GM20431 (cell line): ENCODE data around the gene BANP.
"Not testable (repeated sequence)": the region's sequence is repeated elsewhere in the genome, so short reads cannot be mapped to it uniquely, and the experiment has no call there.

ENCODE experiments used
- in situ Hi-C: fragments of 300-500 bp; cut with MseI, MboI; formaldehyde crosslinking; loops from one replicate; pipeline ENCODE4 v1.15.0; 2020; ENCODE audit warnings: low sequenced_read_pairs; ENCODE audit not compliant: unreplicated experiment

Gene BANP

GRCh38 chr16:88091221-88091971 is 140.2 kb downstream of the BANP start:
- in situ Hi-C loops, result not testable (repeated sequence)

GRCh38 chr16:88091972-88092302 is 140.7 kb downstream of the BANP start:
- in situ Hi-C loops, result not testable (repeated sequence)

GRCh38 chr16:88092791-88093555 is 141.7 kb downstream of the BANP start:
- in situ Hi-C loops, result not testable (repeated sequence)

GRCh38 chr16:88093556-88094252 is 142.5 kb downstream of the BANP start:
- in situ Hi-C loops, result not testable (repeated sequence)

GRCh38 chr16:88094253-88094575 is 143.0 kb downstream of the BANP start:
- in situ Hi-C loops, result not testable (repeated sequence)

GRCh38 chr16:88094900-88095299 is 143.7 kb downstream of the BANP start:
- in situ Hi-C loops, result not testable (repeated sequence)

- in situ Hi-C loops, result not testable (repeated sequence)
Observed at GRCh38 chr16:88096659-88097058, 145.4 kb downstream of the BANP start.

GRCh38 chr16:88098731-88099562 is 147.7 kb downstream of the BANP start:
- in situ Hi-C loops, result not testable (repeated sequence)

- in situ Hi-C loops, result no loop called here
Observed at GRCh38 chr16:88099563-88099890, 148.3 kb downstream of the BANP start.

GRCh38 chr16:88099956-88100355 is 148.7 kb downstream of the BANP start:
- in situ Hi-C loops, result not testable (repeated sequence)

- in situ Hi-C loops, result not testable (repeated sequence)
Observed at GRCh38 chr16:88100801-88101622, 149.8 kb downstream of the BANP start.

GRCh38 chr16:88101623-88102105 is 150.4 kb downstream of the BANP start:
- in situ Hi-C loops, result not testable (repeated sequence)

GRCh38 chr16:88102597-88102996 is 151.4 kb downstream of the BANP start:
- in situ Hi-C loops, result no loop called here

GRCh38 chr16:88103011-88103410 is 151.8 kb downstream of the BANP start:
- in situ Hi-C loops, result no loop called here

GRCh38 chr16:88103581-88104188 is 152.5 kb downstream of the BANP start:
- in situ Hi-C loops, result no loop called here

- in situ Hi-C loops, result not testable (repeated sequence)
Observed at GRCh38 chr16:88104363-88104762, 153.1 kb downstream of the BANP start.

GRCh38 chr16:88105574-88106140 is 154.4 kb downstream of the BANP start:
- in situ Hi-C loops, result not testable (repeated sequence)

GRCh38 chr16:88106566-88106965 is 155.3 kb downstream of the BANP start:
- in situ Hi-C loops, result not testable (repeated sequence)

GRCh38 chr16:88108762-88109161 is 157.5 kb downstream of the BANP start:
- in situ Hi-C loops, result no loop called here
